Ectodermal cell (in vitro differentiated cells): ENCODE measurements around the gene CAPRIN2.

ENCODE experiments used
- H3K27ac ChIP-seq: 2 replicates; pipeline ENCODE4 v1.7.0; 2013; ENCODE audit warnings: mild to moderate bottlenecking, low read depth, low read length; ENCODE audit not compliant: insufficient read depth, poor library complexity, severe bottlenecking
- H3K27me3 ChIP-seq: 2 replicates; pipeline ENCODE4 v1.7.0; 2013; ENCODE audit warnings: mild to moderate bottlenecking, low read length; ENCODE audit not compliant: insufficient read depth, control insufficient read depth, poor library complexity, severe bottlenecking
- H3K36me3 ChIP-seq: one replicate; pipeline ENCODE4 v1.7.0; 2013; ENCODE audit warnings: low read length; ENCODE audit not compliant: control insufficient read depth, insufficient read depth
- H3K4me1 ChIP-seq: one replicate; pipeline ENCODE4 v1.7.0; 2013; ENCODE audit warnings: low read length; ENCODE audit not compliant: control insufficient read depth, insufficient read depth
- H3K4me3 ChIP-seq: 2 replicates; pipeline ENCODE4 v1.7.0; 2013; ENCODE audit warnings: low read depth, low read length, control low read depth; ENCODE audit not compliant: insufficient read depth
- H3K9me3 ChIP-seq: 2 replicates; pipeline ENCODE4 v1.7.0; 2013; ENCODE audit warnings: mild to moderate bottlenecking, low read length, moderate library complexity; ENCODE audit not compliant: control insufficient read depth
- WGBS, 2 experiments: methylation state at CpG; one replicate each; pipeline ENCODE4 v1.1.7; 2013; ENCODE audit warnings: missing lambda C conversion rate in 2 of 2; 5-methylcytosine and 5-hydroxymethylcytosine counted together

The CAPRIN2 gene

GRCh38 chr12:30744321-30744720 lies 10.4 kb downstream of the CAPRIN2 start:
- WGBS, 2 experiments, result 91 to 96% methylated on average over 2 of the region's 2 CpGs
- peaks cover under 1% of the 10 kb centered on the region for H3K36me3 ChIP-seq

GRCh38 chr12:30740274-30740673 lies 14.5 kb downstream of the CAPRIN2 start:
- Histone ChIP-seq H3K4me1 (no peaks in the 10 kb centered on the region), H3K27ac (no peak overlapping the region), H3K27me3 (no peaks in the 10 kb centered on the region), H3K36me3 (peaks cover 4% of the 10 kb centered on the region), H3K4me3 (no peak overlapping the region), H3K9me3 (no peaks in the 10 kb centered on the region)

More at GRCh38 chr12:30744321-30744720, 10.4 kb downstream of the CAPRIN2 start:
- Histone ChIP-seq H3K4me1 (no peaks in the 10 kb centered on the region), H3K9me3 (no peaks in the 10 kb centered on the region), H3K27me3 (no peaks in the 10 kb centered on the region), H3K4me3 (no peak overlapping the region), H3K27ac (no peak overlapping the region)

GRCh38 chr12:30739020-30739419 lies 15.7 kb downstream of the CAPRIN2 start:
- Histone ChIP-seq H3K36me3 (peaks cover 4% of the 10 kb centered on the region), H3K27me3 (no peaks in the 10 kb centered on the region), H3K4me3 (no peak overlapping the region), H3K9me3 (no peaks in the 10 kb centered on the region), H3K27ac (no peak overlapping the region), H3K4me1 (no peaks in the 10 kb centered on the region)
- 89 to 100% methylated on average over 2 of the region's 2 CpGs for WGBS, 2 experiments

- H3K4me1 ChIP-seq, result no peaks in the 10 kb centered on the region
- no peak overlapping the region for H3K27ac ChIP-seq
- no peaks in the 10 kb centered on the region for H3K36me3 ChIP-seq
- no peaks in the 10 kb centered on the region for H3K9me3 ChIP-seq
- no peaks in the 10 kb centered on the region for H3K27me3 ChIP-seq
- no peak overlapping the region for H3K4me3 ChIP-seq
- WGBS, 2 experiments, result 100% methylated on average over 1 to 2 of the region's 2 CpGs
Observed at GRCh38 chr12:30732954-30733637, 21.7 kb downstream of the CAPRIN2 start.

GRCh38 chr12:30730011-30730410 lies 24.7 kb downstream of the CAPRIN2 start:
- H3K27ac ChIP-seq, result no peak overlapping the region
- H3K9me3 ChIP-seq, result no peaks in the 10 kb centered on the region
- no peaks in the 10 kb centered on the region for H3K36me3 ChIP-seq
- no peaks in the 10 kb centered on the region for H3K4me1 ChIP-seq
- H3K4me3 ChIP-seq, result no peak overlapping the region
- no peaks in the 10 kb centered on the region for H3K27me3 ChIP-seq
- 96 to 98% methylated on average over 2 of the region's 2 CpGs for WGBS, 2 experiments

GRCh38 chr12:30729547-30729946 lies 25.2 kb downstream of the CAPRIN2 start:
- H3K27me3 ChIP-seq, result no peaks in the 10 kb centered on the region
- H3K27ac ChIP-seq, result no peak overlapping the region
- H3K9me3 ChIP-seq, result no peaks in the 10 kb centered on the region
- 93 to 95% methylated on average over 4 of the region's 4 CpGs for WGBS, 2 experiments
- no peaks in the 10 kb centered on the region for H3K4me1 ChIP-seq
- no peak overlapping the region for H3K4me3 ChIP-seq
- H3K36me3 ChIP-seq, result no peaks in the 10 kb centered on the region

GRCh38 chr12:30726647-30727046 lies 28.1 kb downstream of the CAPRIN2 start:
- Histone ChIP-seq H3K4me1 (no peaks in the 10 kb centered on the region), H3K9me3 (no peaks in the 10 kb centered on the region), H3K27ac (no peak overlapping the region), H3K36me3 (no peaks in the 10 kb centered on the region), H3K4me3 (no peak overlapping the region), H3K27me3 (no peaks in the 10 kb centered on the region)
- WGBS, 2 experiments, result 100% methylated on average over 1 of the region's 1 CpG

GRCh38 chr12:30725739-30726138 lies 29.0 kb downstream of the CAPRIN2 start:
- Histone ChIP-seq H3K4me3 (no peak overlapping the region), H3K27me3 (no peaks in the 10 kb centered on the region), H3K4me1 (no peaks in the 10 kb centered on the region), H3K27ac (no peak overlapping the region), H3K9me3 (no peaks in the 10 kb centered on the region), H3K36me3 (no peaks in the 10 kb centered on the region)
- 100% methylated on average over 1 of the region's 1 CpG for WGBS, 2 experiments

- Histone ChIP-seq H3K4me1 (no peaks in the 10 kb centered on the region), H3K27ac (no peak overlapping the region), H3K4me3 (no peak overlapping the region), H3K27me3 (no peaks in the 10 kb centered on the region), H3K36me3 (peaks cover 4% of the 10 kb centered on the region), H3K9me3 (no peaks in the 10 kb centered on the region)
- 60 to 63% methylated on average over 1 of the region's 1 CpG for WGBS, 2 experiments
Observed at GRCh38 chr12:30719060-30719459, 35.7 kb downstream of the CAPRIN2 start.

GRCh38 chr12:30707613-30708342 lies 47.0 kb downstream of the CAPRIN2 start:
- H3K9me3 ChIP-seq, result no peaks in the 10 kb centered on the region
- H3K27me3 ChIP-seq, result no peaks in the 10 kb centered on the region
- peaks cover 4% of the 10 kb centered on the region for H3K36me3 ChIP-seq
- no peak overlapping the region for H3K27ac ChIP-seq
- no peaks in the 10 kb centered on the region for H3K4me1 ChIP-seq
- 88 to 89% methylated on average over 9 to 10 of the region's 10 CpGs for WGBS, 2 experiments
- H3K4me3 ChIP-seq, result no peak overlapping the region
